GOT3 (cell line): ENCODE measurements around the gene COL12A1.

Experiments used
- DNase-seq: peaks from one replicate; lab custom pipeline; 2025; ENCODE audit warnings: mixed read lengths; lab: John Stamatoyannopoulos, UW

The COL12A1 gene

GRCh38 chr6:75176076-75176582 is 29.7 kb downstream of the COL12A1 start:
- no peak for DNase-seq

GRCh38 chr6:75171986-75172385 is 33.9 kb downstream of the COL12A1 start:
- no peak for DNase-seq

GRCh38 chr6:75171567-75171966 is 34.3 kb downstream of the COL12A1 start:
- DNase-seq, result no peak

- no peak for DNase-seq
Observed at GRCh38 chr6:75170691-75171560, 34.9 kb downstream of the COL12A1 start.

- no peak for DNase-seq
Observed at GRCh38 chr6:75169689-75170586, 35.9 kb downstream of the COL12A1 start.

- DNase-seq, result no peak
Observed at GRCh38 chr6:75167851-75168250, 38.0 kb downstream of the COL12A1 start.

- DNase-seq, result no peak
Observed at GRCh38 chr6:75167325-75167724, 38.5 kb downstream of the COL12A1 start.

GRCh38 chr6:75166773-75167172 is 39.1 kb downstream of the COL12A1 start:
- no peak for DNase-seq

GRCh38 chr6:75166236-75166635 is 39.6 kb downstream of the COL12A1 start:
- DNase-seq, result no peak

GRCh38 chr6:75158176-75158575 is 47.7 kb downstream of the COL12A1 start:
- DNase-seq, result no peak

- no peak for DNase-seq
Observed at GRCh38 chr6:75157336-75157735, 48.5 kb downstream of the COL12A1 start.

- DNase-seq, result no peak
Observed at GRCh38 chr6:75156186-75156878, 49.5 kb downstream of the COL12A1 start.

GRCh38 chr6:75155631-75156030 is 50.2 kb downstream of the COL12A1 start:
- DNase-seq, result no peak

- DNase-seq, result no peak
Observed at GRCh38 chr6:75154973-75155372, 50.9 kb downstream of the COL12A1 start.

GRCh38 chr6:75150685-75151412 is 55.0 kb downstream of the COL12A1 start:
- DNase-seq, result no peak

GRCh38 chr6:75149696-75150095 is 56.2 kb downstream of the COL12A1 start:
- DNase-seq, result no peak

- no peak for DNase-seq
Observed at GRCh38 chr6:75149240-75149639, 56.6 kb downstream of the COL12A1 start.

- DNase-seq, result no peak
Observed at GRCh38 chr6:75147512-75147911, 58.3 kb downstream of the COL12A1 start.

GRCh38 chr6:75145976-75146375 is 59.9 kb downstream of the COL12A1 start:
- no peak for DNase-seq

GRCh38 chr6:75145211-75145610 is 60.6 kb downstream of the COL12A1 start:
- DNase-seq, result no peak

- DNase-seq, result no peak
Observed at GRCh38 chr6:75144386-75144785, 61.5 kb downstream of the COL12A1 start.
